A673 (cell line): ENCODE measurements around the gene KRT38.

Experiments used
- CTCF ChIP-seq: fragments of 300-800, 200-600 bp; sonication (generic); conservative IDR thresholded peaks from 2 replicates; pipeline ENCODE4 v1.5.1; 2017; ENCODE audit warnings: low read depth, mild to moderate bottlenecking, antibody characterized with exemption, low read length, moderate library complexity, mixed read lengths
- EZH2 ChIP-seq: fragments of 200-600 bp; sonication (generic); IDR thresholded peaks from 2 replicates; pipeline ENCODE4 v1.6.1; 2017; ENCODE audit warnings: borderline replicate concordance, low read depth, mild to moderate bottlenecking, mixed read lengths, antibody characterized with exemption, low read length; ENCODE audit not compliant: poor library complexity, severe bottlenecking

- no peak for TF ChIP-seq CTCF
- TF ChIP-seq EZH2 = no peak
Observed at GRCh38 chr17:41429667-41430066, 11.1 kb downstream of the KRT38 start.
